SU-DHL-6 (cell line): ENCODE results near the gene TGM3.

Experiments
- CTCF ChIP-seq: fragments of 200-600 bp; sonication (generic); IDR thresholded peaks from one replicate; pipeline ENCODE4 v1.5.1; 2017; ENCODE audit warnings: antibody characterized with exemption, mild to moderate bottlenecking, low read length, moderate library complexity; ENCODE audit not compliant: insufficient read depth, poor library complexity, severe bottlenecking
- EZH2phosphoT487 ChIP-seq: fragments of 200-600 bp; sonication (generic), shearing (Covaris generic); conservative IDR thresholded peaks from 2 replicates; pipeline ENCODE4 v1.6.1; 2018; ENCODE audit warnings: mild to moderate bottlenecking, antibody characterized with exemption, low read length, moderate library complexity, mixed read lengths

- no peak for TF ChIP-seq CTCF
- no peak for TF ChIP-seq EZH2phosphoT487
Observed at GRCh38 chr20:2387580-2387979, 91.8 kb downstream of the TGM3 start.
